Mammary epithelial cell (primary cell): ENCODE results near the gene LIN7B.

Experiments used
- CTCF ChIP-seq, 2 donors: IDR thresholded peaks in 1 of 2; conservative IDR thresholded peaks in 1 of 2; 2 replicates each; pipeline ENCODE4 v1.5.1; 2011 to 2012; ENCODE audit warnings: inconsistent platforms in 2 of 2, low read length in 2 of 2, mild to moderate bottlenecking in 2 of 2, control low read depth in 1 of 2, low read depth in 1 of 2; ENCODE audit not compliant: insufficient read depth in 1 of 2; ENCODE audit errors: extremely low read depth in 1 of 2
- EZH2 ChIP-seq: IDR thresholded peaks from 2 replicates; pipeline ENCODE4 v1.6.1; 2012; ENCODE audit warnings: low read length, inconsistent platforms, borderline replicate concordance

- no peak for TF ChIP-seq CTCF (conservative IDR thresholded peaks at IDR 0.05 in 1 of 2, IDR thresholded peaks at IDR 0.05 in 1 of 2; ENCODE audit: extremely low read depth in 1 of 2, insufficient read depth in 1 of 2, low read depth in 1 of 2, low read length in 2 of 2)
- TF ChIP-seq EZH2, result no peak
Observed at GRCh38 chr19:49101160-49101559, 13.0 kb upstream of the LIN7B start.
